Kidney (tissue), 14 donors: ENCODE measurements around the gene OR6C2. TPM values are rescaled to one million over a fixed set of nuclear protein-coding genes. Genes with fewer than 3 reads are reported as not detected.

Source experiments
- DNase-seq, 5 donors: peaks; one replicate each; pipeline ENCODE4 v3.0.0-alpha.2; 2013 to 2020
- FAIRE-seq: peaks from 2 replicates; lab custom pipeline; 2012; peaks lifted over from hg19 to GRCh38; lab: Jason Lieb, UNC
- H3K27ac ChIP-seq, 2 donors: one replicate each; pipeline ENCODE4 v1.7.0; 2013; ENCODE audit warnings: low read depth in 2 of 2, low read length in 2 of 2, inconsistent platforms in 1 of 2
- H3K27me3 ChIP-seq: one replicate; pipeline ENCODE4 v1.7.1; 2013; ENCODE audit warnings: low read length, inconsistent platforms; ENCODE audit not compliant: control insufficient read depth, insufficient read depth
- H3K36me3 ChIP-seq, 3 donors: one replicate each; pipeline versions ENCODE4 v1.7.0 to v1.7.1; 2013; ENCODE audit warnings: low read length in 3 of 3, control low read depth in 1 of 3, inconsistent platforms in 1 of 3; ENCODE audit not compliant: insufficient read depth in 3 of 3, control insufficient read depth in 2 of 3
- H3K4me1 ChIP-seq, 3 donors: one replicate each; pipeline versions ENCODE4 v1.7.0 to v1.7.1; 2013; ENCODE audit warnings: low read length in 3 of 3, inconsistent platforms in 1 of 3, low read depth in 1 of 3; ENCODE audit not compliant: control insufficient read depth in 2 of 3, insufficient read depth in 2 of 3
- H3K4me3 ChIP-seq, 3 donors: one replicate each; pipeline versions ENCODE4 v1.7.0 to v1.8.1; 2013; ENCODE audit warnings: low read length in 3 of 3, control low read depth in 1 of 3, inconsistent platforms in 1 of 3
- H3K9ac ChIP-seq, 3 donors: one replicate each; pipeline versions ENCODE4 v1.7.0 to v1.7.1; 2013; ENCODE audit warnings: low read length in 3 of 3, control low read depth in 1 of 3, inconsistent platforms in 1 of 3
- H3K9me3 ChIP-seq, 3 donors: one replicate each; pipeline versions ENCODE4 v1.7.0 to v1.7.1; 2013; ENCODE audit warnings: low read length in 3 of 3, control low read depth in 1 of 3, inconsistent platforms in 1 of 3; ENCODE audit not compliant: control insufficient read depth in 2 of 3, insufficient read depth in 1 of 3
- CTCF ChIP-seq: IDR thresholded peaks from 3 replicates; pipeline ENCODE4 v1.5.1; 2012; ENCODE audit warnings: mild to moderate bottlenecking, moderate library complexity, borderline replicate concordance; ENCODE audit not compliant: insufficient read depth; ENCODE audit errors: extremely low read depth
- intact Hi-C: fragments of 100-400 bp; cut with DNase I; formaldehyde crosslinking; loops from one replicate; pipeline ENCODE4 v1.11.1; 2022
- polyA plus RNA-seq: library from polyadenylated mRNA; stranded (reverse); fragments of 350-450 nt; fragmentation: Illumina TruSeq; extraction: RNeasy Lipid Tissue Mini Kit (QIAGEN cat#74804); gene quantifications from one replicate; pipeline ENCODE4 v1.2.3, GENCODE V29; 2014; ENCODE audit warnings: low read depth, low replicate concordance; ENCODE audit not compliant: insufficient read depth
- total RNA-seq: library from RNA; stranded (reverse); fragmentation: NEBNext Ultra II Directional; extraction: Animal tissue kit (Norgen Biotek cat#: 25700); gene quantifications from one replicate; pipeline ENCODE4 v1.2.1, GENCODE V29; 2021
- donor health status: control.
- donor health status: control.
- donor health status: control.
- donor health status: control.
- donor health status: control.
- donor health status: DM: yes; HTN: yes; CAD: no.
- donor health status: Normal renal cell carcinoma (clear cell type).

The OR6C2 gene
- total and polyA plus RNA-seq, 2 donors from 2014 or later = not detected

DNA sequence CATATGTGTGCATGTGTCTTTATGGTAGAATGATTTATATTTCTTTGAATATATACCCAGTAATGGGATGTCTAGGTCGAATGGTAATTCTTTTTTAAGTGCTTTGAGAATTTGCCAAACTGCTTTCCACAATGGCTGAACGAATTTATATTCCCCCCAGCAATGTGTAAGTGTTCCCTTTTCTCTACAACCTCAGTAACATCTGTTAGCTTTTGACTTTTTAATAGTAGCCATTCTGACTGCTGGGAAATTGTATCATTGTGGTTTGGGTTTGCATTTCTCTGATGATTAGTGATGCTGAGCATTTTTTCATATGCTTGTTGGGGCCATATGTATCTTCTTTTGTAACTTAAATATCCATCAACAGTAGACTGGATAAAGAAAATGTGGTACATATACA lies 57.7 kb downstream of the OR6C2 start:
- Histone ChIP-seq H3K4me3 (no peak overlapping the region), H3K36me3 (no peaks in the 10 kb centered on the region), H3K27me3 (no peaks in the 10 kb centered on the region), H3K27ac (no peak overlapping the region), H3K4me1 (no peaks in the 10 kb centered on the region), H3K9me3 (no peaks in the 10 kb centered on the region), H3K9ac (no peak overlapping the region)
- DNase-seq (no peak), FAIRE-seq (no peak)
- intact Hi-C loops = no loop called here
- TF ChIP-seq CTCF = no peak

Other genes starting within 250 kb of the OR6C2 start
- not detected for gene OR10A7, start 223.1 kb upstream of the OR6C2 start, total RNA-seq
- not detected for gene OR10A7, start 223.1 kb upstream of the OR6C2 start, polyA plus RNA-seq
- not detected for gene OR6C74, start 199.5 kb upstream of the OR6C2 start, total RNA-seq
- not detected for gene OR6C74, start 199.5 kb upstream of the OR6C2 start, polyA plus RNA-seq
- gene OR6C6, start 147.5 kb upstream of the OR6C2 start, total RNA-seq = not detected
- not detected for gene OR6C6, start 147.5 kb upstream of the OR6C2 start, polyA plus RNA-seq
- not detected for gene OR6C1, start 129.7 kb upstream of the OR6C2 start, total RNA-seq
- gene OR6C1, start 129.7 kb upstream of the OR6C2 start, polyA plus RNA-seq = not detected
- gene OR6C3, start 113.3 kb upstream of the OR6C2 start, total RNA-seq = not detected
- not detected for gene OR6C3, start 113.3 kb upstream of the OR6C2 start, polyA plus RNA-seq
- gene OR6C75, start 81.1 kb upstream of the OR6C2 start, total RNA-seq = not detected
- not detected for gene OR6C75, start 81.1 kb upstream of the OR6C2 start, polyA plus RNA-seq
- not detected for gene OR6C65, start 43.5 kb upstream of the OR6C2 start, total RNA-seq
- gene OR6C65, start 43.5 kb upstream of the OR6C2 start, polyA plus RNA-seq = not detected
- not detected for gene OR6C76, start 17.8 kb upstream of the OR6C2 start, total RNA-seq
- gene OR6C76, start 17.8 kb upstream of the OR6C2 start, polyA plus RNA-seq = not detected
- gene OR6C70, start 26.1 kb downstream of the OR6C2 start, total RNA-seq = not detected
- not detected for gene OR6C70, start 26.1 kb downstream of the OR6C2 start, polyA plus RNA-seq
- not detected for gene OR6C68, start 48.3 kb downstream of the OR6C2 start, total RNA-seq
- not detected for gene OR6C68, start 48.3 kb downstream of the OR6C2 start, polyA plus RNA-seq
- gene OR6C4, start 105.5 kb downstream of the OR6C2 start, total RNA-seq = not detected
- not detected for gene OR6C4, start 105.5 kb downstream of the OR6C2 start, polyA plus RNA-seq
- not detected for gene OR2AP1, start 128.4 kb downstream of the OR6C2 start, total RNA-seq
- not detected for gene OR2AP1, start 128.4 kb downstream of the OR6C2 start, polyA plus RNA-seq
- gene OR10P1, start 192.8 kb downstream of the OR6C2 start, total RNA-seq = not detected
- not detected for gene OR10P1, start 192.8 kb downstream of the OR6C2 start, polyA plus RNA-seq